Endometrium (tissue), 2 donors: ENCODE measurements around the gene MKLN1.

Source experiments
- FAIRE-seq: peaks from 2 replicates; lab custom pipeline; 2012; peaks lifted over from hg19 to GRCh38; lab: Jason Lieb, UNC
- donor health status: control.
- donor health status: control.

Gene MKLN1

GRCh38 chr7:131522325-131522930, 194.8 kb downstream of the MKLN1 start:
- FAIRE-seq, result no peak

GRCh38 chr7:131524115-131524514, 196.4 kb downstream of the MKLN1 start:
- FAIRE-seq, result no peak

- no peak for FAIRE-seq
These were observed 197.0 kb downstream of the MKLN1 start for GRCh38 chr7:131524703-131525102.

GRCh38 chr7:131525820-131526219, 198.1 kb downstream of the MKLN1 start:
- no peak for FAIRE-seq

- FAIRE-seq, result no peak
These were observed 199.8 kb downstream of the MKLN1 start for GRCh38 chr7:131527456-131527855.

- no peak for FAIRE-seq
These were observed 201.5 kb downstream of the MKLN1 start for GRCh38 chr7:131529179-131529578.

- FAIRE-seq, result no peak
These were observed 201.9 kb downstream of the MKLN1 start for GRCh38 chr7:131529617-131530016.

GRCh38 chr7:131530137-131530536, 202.5 kb downstream of the MKLN1 start:
- FAIRE-seq, result no peak

GRCh38 chr7:131532570-131533091, 205.0 kb downstream of the MKLN1 start:
- no peak for FAIRE-seq

GRCh38 chr7:131533151-131533559, 205.5 kb downstream of the MKLN1 start:
- FAIRE-seq, result no peak

- FAIRE-seq, result no peak
These were observed 206.2 kb downstream of the MKLN1 start for GRCh38 chr7:131533566-131534561.

- FAIRE-seq, result no peak
These were observed 208.7 kb downstream of the MKLN1 start for GRCh38 chr7:131536361-131536849.

- no peak for FAIRE-seq
These were observed 209.9 kb downstream of the MKLN1 start for GRCh38 chr7:131537571-131537978.

GRCh38 chr7:131538071-131538812, 210.6 kb downstream of the MKLN1 start:
- FAIRE-seq, result no peak

- no peak for FAIRE-seq
These were observed 211.1 kb downstream of the MKLN1 start for GRCh38 chr7:131538813-131539179.

GRCh38 chr7:131540491-131541162, 213.0 kb downstream of the MKLN1 start:
- FAIRE-seq, result no peak

GRCh38 chr7:131543298-131543697, 215.6 kb downstream of the MKLN1 start:
- FAIRE-seq, result no peak

GRCh38 chr7:131544021-131544420, 216.3 kb downstream of the MKLN1 start:
- FAIRE-seq, result no peak

- FAIRE-seq, result no peak
These were observed 217.0 kb downstream of the MKLN1 start for GRCh38 chr7:131544449-131545301.

GRCh38 chr7:131546126-131546525, 218.4 kb downstream of the MKLN1 start:
- FAIRE-seq, result no peak
